ENCODE measurements around the gene DCAF15.

DNA sequence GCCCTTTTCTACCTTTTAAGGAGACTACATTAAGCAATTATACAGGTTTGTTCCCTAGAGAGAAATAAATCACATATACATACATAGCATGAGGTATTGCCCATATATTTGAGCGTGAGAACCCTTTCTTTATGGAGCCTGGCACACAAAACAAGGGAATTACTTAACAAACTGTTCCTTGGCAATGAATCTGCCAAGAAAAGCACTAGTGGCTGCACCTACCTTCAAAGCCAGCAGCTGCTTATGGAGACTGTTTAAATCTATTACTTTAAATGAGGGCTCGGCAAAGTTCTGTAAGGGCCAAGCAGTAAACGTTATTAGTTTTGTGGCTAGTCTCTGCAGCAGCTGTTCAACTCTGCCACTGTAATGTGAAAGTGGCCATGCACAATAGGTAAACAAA is 46.8 kb downstream of the DCAF15 start:
- TF ChIP-seq, protein P1, sequence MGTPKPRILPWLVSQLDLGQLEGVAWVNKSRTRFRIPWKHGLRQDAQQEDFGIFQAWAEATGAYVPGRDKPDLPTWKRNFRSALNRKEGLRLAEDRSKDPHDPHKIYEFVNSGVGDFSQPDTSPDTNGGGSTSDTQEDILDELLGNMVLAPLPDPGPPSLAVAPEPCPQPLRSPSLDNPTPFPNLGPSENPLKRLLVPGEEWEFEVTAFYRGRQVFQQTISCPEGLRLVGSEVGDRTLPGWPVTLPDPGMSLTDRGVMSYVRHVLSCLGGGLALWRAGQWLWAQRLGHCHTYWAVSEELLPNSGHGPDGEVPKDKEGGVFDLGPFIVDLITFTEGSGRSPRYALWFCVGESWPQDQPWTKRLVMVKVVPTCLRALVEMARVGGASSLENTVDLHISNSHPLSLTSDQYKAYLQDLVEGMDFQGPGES (IDR thresholded peaks at IDR 0.05; ENCODE audit: low read depth, low read length): no peak
- TF ChIP-seq, protein P2, sequence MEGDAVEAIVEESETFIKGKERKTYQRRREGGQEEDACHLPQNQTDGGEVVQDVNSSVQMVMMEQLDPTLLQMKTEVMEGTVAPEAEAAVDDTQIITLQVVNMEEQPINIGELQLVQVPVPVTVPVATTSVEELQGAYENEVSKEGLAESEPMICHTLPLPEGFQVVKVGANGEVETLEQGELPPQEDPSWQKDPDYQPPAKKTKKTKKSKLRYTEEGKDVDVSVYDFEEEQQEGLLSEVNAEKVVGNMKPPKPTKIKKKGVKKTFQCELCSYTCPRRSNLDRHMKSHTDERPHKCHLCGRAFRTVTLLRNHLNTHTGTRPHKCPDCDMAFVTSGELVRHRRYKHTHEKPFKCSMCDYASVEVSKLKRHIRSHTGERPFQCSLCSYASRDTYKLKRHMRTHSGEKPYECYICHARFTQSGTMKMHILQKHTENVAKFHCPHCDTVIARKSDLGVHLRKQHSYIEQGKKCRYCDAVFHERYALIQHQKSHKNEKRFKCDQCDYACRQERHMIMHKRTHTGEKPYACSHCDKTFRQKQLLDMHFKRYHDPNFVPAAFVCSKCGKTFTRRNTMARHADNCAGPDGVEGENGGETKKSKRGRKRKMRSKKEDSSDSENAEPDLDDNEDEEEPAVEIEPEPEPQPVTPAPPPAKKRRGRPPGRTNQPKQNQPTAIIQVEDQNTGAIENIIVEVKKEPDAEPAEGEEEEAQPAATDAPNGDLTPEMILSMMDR (IDR thresholded peaks at IDR 0.05): no peak
- TF ChIP-seq, protein P3, sequence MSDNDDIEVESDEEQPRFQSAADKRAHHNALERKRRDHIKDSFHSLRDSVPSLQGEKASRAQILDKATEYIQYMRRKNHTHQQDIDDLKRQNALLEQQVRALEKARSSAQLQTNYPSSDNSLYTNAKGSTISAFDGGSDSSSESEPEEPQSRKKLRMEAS (IDR thresholded peaks at IDR 0.05; ENCODE audit: low read depth): no peak
- no peak for TF ChIP-seq GABPA (IDR thresholded peaks at IDR 0.05; ENCODE audit: low read depth)
- TF ChIP-seq CHD2 (IDR thresholded peaks at IDR 0.05; ENCODE audit: low read length, partially characterized antibody): no peak
- TF ChIP-seq POLR2AphosphoS5 (IDR thresholded peaks at IDR 0.05; ENCODE audit: low read depth, low read length): no peak
- TF ChIP-seq EP300 (IDR thresholded peaks at IDR 0.05; ENCODE audit: borderline replicate concordance in 1 of 2, low read depth in 1 of 2, low read length in 1 of 2): no peak
- TF ChIP-seq JUND (IDR thresholded peaks at IDR 0.05): no peak
- TF ChIP-seq TEAD4 (IDR thresholded peaks at IDR 0.05; ENCODE audit: borderline replicate concordance, insufficient read depth): no peak
- no peak for TF ChIP-seq RCOR1 (IDR thresholded peaks at IDR 0.05; ENCODE audit: low read length)
- no peak for TF ChIP-seq RFX5 (IDR thresholded peaks at IDR 0.05; ENCODE audit: low read length)
- TF ChIP-seq MXI1 (IDR thresholded peaks at IDR 0.05; ENCODE audit: low read depth, low read length): no peak
- TF ChIP-seq SIN3A (IDR thresholded peaks at IDR 0.05; ENCODE audit: borderline replicate concordance, low read depth, low read length): no peak

Measured in SK-N-SH (cell line).